KOPT-K1 (cell line): ENCODE measurements around the gene PGM1.

Experiments used
- H3K27ac ChIP-seq: fragments of 200-600 bp; sonication (generic); 2 replicates; pipeline ENCODE4 v1.5.1; 2016; ENCODE audit warnings: antibody characterized with exemption, mild to moderate bottlenecking, low read depth, low read length; ENCODE audit not compliant: poor library complexity, severe bottlenecking
- H3K36me3 ChIP-seq: fragments of 200-600 bp; sonication (generic); 2 replicates; pipeline ENCODE4 v1.5.1; 2017; ENCODE audit warnings: antibody characterized with exemption, mild to moderate bottlenecking, low read length, moderate library complexity; ENCODE audit not compliant: insufficient read depth
- H3K9me3 ChIP-seq: fragments of 200-600 bp; sonication (generic); 2 replicates; pipeline ENCODE4 v1.5.1; 2017; ENCODE audit warnings: antibody characterized with exemption, low read length, mild to moderate bottlenecking; ENCODE audit not compliant: insufficient read depth, poor library complexity, severe bottlenecking

PGM1 gene

DNA sequence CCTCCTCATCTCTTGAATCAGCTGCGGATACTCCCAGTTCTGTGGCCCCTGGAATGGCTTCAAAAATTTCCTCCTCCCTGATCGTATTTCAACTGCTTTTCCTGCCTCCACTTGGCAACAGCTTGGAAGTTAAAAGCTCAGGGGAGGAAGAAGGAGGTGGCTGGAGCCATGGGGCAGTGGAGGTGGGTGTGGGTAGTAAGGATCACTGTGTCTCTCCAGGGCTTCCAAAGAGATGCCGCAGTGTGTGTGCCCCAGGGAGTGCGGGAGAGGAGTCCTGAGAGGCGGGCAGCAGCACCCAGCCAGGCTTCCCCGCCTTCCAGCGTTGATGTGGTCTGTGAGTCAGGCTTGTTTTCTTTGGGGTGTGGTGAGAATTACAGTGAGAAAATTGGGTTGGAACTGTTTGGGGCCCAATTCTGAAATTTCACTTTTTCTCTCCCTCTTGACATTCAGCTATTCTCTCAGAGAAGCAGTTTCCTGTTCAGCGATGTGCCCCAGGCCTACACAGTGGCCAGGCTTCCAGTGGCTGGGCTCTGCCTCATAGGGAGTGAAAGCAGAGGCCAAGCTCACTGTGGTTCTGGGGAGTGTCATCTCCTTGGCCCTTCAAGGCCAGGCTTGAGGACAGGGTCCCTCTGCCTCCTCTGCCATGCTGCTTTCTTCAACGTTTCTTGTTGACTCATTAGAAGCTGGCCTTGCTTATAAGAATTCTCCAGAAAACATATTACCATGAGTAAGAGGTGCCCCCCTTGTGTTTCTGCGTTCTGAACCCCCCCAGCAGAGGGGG lies 69.0 kb downstream of the PGM1 start:
- no peak overlapping the region for H3K27ac ChIP-seq
- no peaks in the 10 kb centered on the region for H3K9me3 ChIP-seq
- H3K36me3 ChIP-seq = peaks cover 24% of the 10 kb centered on the region; the same call in 1 of the 2 replicates

DNA sequence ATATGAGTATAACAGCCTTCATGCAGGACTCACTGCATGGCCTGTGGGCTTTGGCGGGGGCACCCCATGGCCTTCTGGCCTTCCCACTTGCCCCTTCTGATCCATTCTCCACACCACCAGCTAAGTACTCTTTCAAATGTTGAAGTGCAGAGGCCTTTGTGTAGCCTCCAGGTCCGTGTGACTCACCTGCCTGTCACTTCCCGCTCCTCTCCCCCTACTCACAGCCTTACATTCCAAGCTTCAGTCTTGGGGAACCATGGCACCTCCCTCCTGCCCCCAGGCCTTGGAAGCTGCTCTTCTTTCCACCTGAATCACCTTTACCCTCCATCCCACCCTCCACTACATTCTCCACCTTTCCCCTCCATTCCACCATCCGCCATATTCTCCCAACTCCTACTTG lies 69.6 kb downstream of the PGM1 start:
- Histone ChIP-seq H3K9me3 (no peaks in the 10 kb centered on the region), H3K27ac (no peak overlapping the region), H3K36me3 (peaks cover 20% of the 10 kb centered on the region; the same call in 1 of the 2 replicates)

DNA sequence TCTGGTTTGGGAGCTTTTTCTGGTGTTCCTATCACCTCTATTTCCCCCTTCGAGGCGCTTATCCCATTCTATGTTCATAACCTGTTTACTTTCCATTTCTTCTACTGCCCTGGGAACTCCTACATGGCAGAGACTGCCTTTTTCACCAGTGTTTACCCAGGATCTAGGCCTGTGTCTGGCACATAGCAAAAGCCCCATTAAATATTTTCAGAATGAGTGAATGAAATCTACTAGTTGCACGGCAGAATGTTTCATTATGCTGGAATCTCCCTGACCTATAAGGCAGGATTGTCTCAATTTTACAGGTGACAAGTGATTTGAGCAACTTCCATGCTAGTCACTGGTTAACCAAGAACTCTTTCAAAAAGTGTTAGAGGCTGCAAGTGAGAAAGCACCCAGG lies 70.1 kb downstream of the PGM1 start:
- no peak overlapping the region for H3K27ac ChIP-seq
- H3K9me3 ChIP-seq = no peaks in the 10 kb centered on the region
- H3K36me3 ChIP-seq = peaks cover 19% of the 10 kb centered on the region; the same call in 1 of the 2 replicates

DNA sequence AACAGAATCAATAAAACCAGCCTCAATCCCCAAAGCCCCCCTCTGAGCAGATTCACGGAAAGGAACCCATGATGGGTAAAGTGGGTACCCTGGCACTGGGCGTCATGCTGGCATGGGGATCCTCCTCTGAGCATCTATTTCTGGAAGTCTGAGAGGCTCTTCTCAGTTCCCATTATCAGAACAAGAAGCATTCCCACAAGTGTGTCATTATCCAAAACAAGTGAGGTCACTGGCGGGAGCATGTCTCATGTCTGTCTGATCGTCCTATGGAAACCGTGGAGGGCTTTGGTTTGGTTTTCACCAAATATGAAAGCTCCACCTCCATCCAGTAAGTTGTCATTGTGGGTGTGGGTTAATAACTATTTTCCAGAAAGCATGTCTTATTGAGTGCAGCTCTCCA lies 70.7 kb downstream of the PGM1 start:
- Histone ChIP-seq H3K27ac (no peak overlapping the region), H3K9me3 (no peaks in the 10 kb centered on the region), H3K36me3 (peaks cover 18% of the 10 kb centered on the region; the same call in 1 of the 2 replicates)

DNA sequence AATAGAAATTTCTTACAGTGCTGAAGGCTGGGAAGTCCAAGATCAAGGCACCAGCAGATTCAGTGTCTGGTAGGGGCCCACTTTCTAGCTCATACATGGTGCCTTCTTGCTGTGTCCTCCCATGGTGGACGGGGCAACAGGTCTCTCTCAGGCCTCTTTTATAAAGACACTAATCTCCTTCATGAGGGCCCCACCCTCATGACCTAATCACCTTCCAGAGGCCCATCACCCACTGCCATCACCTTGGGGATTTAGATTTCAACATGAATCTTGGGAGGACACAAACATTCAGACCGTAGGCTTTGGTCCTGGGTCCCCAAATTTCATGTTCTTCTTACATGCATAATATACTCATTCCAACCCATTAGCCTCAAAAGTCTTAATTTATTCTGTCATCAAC lies 71.5 kb downstream of the PGM1 start:
- H3K9me3 ChIP-seq = no peaks in the 10 kb centered on the region
- peaks cover 9% of the 10 kb centered on the region; the same call in 1 of the 2 replicates for H3K36me3 ChIP-seq
- H3K27ac ChIP-seq = no peak overlapping the region

DNA sequence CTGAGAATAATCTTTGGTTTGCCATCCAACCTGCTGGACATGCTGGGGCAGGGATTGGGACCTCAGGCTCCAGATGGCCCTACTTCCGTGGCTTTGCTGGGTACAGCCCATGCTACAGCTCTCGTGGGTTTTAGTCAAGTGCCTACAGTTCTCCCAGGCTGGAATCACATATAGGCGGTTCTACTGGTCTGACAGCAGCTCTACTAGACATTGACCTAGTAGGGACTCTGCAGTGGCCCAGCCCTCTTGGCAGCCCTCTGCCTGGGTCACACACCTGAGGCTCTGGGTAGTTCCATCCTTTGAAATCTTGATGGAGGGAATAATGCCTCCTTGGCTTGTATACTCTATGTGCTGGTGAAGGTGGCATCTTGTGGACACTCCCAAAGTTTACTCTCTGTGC lies 72.2 kb downstream of the PGM1 start:
- H3K27ac ChIP-seq = no peak overlapping the region
- no peaks in the 10 kb centered on the region for H3K9me3 ChIP-seq
- H3K36me3 ChIP-seq = peaks cover 5% of the 10 kb centered on the region; the same call in 1 of the 2 replicates

DNA sequence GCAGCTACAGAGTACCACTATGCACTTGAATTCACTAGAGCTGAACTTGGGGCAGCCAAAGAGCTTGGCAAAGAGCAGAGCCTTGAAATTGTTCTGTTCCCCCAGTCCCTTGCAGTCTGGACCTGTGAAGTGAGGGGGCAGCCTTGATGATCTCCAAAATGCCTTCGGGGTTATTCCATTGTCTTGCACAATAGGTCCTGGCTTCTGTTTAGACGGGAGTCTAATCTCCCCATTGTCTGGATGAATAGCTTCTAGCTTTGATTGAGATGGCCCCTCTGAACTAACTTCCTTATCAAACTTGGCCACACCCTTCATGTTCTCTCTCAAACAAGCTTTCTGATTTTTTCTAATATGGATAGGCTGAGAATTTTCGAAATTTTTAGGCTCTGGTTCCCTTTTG lies 72.6 kb downstream of the PGM1 start:
- H3K27ac ChIP-seq = no peak overlapping the region
- no peaks in the 10 kb centered on the region for H3K9me3 ChIP-seq
- H3K36me3 ChIP-seq = peaks cover 5% of the 10 kb centered on the region; the same call in 1 of the 2 replicates

DNA sequence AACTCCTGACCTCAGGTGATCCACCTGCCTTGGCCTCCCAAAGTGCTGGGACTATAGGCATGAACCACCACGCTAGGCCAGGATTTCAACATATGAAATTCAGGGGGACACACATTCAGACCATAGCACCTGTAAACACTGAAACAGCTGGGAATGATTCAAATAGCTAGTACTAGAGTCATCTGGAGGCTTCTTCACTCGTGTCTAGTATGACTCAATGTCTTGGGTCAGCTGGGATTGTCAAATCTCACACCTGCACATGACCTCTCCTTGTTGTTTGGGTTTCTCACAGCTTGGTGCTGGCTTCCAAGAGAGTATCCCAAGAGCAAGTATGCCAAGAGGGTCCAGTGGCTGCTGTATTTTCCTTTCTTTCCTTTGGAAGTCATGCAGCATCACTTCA lies 75.1 kb downstream of the PGM1 start:
- Histone ChIP-seq H3K36me3 (no peaks in the 10 kb centered on the region), H3K27ac (no peak overlapping the region), H3K9me3 (no peaks in the 10 kb centered on the region)

DNA sequence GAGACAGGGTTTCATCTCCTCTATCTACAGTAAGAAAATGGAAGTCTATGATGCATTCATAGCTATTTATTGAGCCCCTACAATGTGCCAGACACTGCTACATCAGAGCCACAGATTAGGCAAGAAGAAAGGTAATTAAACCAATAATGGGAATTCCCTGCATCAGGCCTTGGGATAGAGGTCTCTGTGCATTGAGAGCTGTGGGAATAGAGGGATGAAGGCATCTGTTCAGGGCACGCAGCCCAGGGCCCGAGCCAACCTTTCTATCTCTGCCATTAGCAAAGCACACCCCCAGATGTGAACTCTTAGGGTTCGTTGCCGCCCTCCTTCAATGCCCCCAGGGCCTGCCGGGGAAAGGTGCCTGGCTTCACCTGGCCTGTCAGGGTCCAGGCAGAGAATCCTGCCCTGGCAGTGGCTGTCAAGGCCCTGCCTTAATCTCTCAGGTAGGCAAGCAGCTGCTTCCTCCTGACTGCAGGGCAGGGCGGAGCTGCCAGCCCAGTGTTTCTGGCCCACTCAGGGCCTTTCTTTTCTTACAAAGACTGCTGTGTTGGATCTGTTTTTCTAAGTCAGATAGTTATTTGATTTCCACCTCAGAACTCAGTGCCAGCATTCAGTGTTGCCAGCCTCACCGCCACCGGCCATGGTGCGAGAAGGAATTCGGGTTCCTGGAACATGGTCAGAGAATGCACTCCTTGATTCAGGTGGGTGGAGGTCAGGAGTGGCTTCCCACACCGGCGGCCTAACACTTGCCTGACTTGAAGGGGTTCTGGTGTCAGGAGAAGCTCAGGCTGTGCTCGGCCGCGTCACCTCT lies 76.1 kb downstream of the PGM1 start:
- Histone ChIP-seq H3K36me3 (no peaks in the 10 kb centered on the region), H3K9me3 (no peaks in the 10 kb centered on the region), H3K27ac (no peak overlapping the region)

DNA sequence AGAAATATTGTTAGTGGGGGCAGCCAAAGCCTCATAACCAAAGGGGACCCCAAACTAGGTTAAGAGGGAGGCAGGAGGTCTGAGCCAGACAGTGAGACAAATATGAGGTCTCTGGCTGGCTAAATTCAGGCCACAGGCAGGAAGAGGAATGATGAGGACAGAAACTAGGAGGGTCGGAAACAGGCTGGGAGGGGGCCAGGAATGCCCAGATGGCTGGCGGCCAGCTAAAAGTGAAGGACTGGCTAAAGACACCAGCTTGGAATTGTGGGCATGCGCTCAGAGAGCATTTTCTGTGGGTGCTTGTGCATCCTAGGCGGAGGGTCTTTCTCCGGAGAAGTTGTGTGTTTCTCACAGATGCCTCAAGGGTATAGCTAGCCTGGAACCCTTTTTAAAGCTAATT lies 77.0 kb downstream of the PGM1 start:
- no peak overlapping the region for H3K27ac ChIP-seq
- no peaks in the 10 kb centered on the region for H3K9me3 ChIP-seq
- H3K36me3 ChIP-seq = no peaks in the 10 kb centered on the region

DNA sequence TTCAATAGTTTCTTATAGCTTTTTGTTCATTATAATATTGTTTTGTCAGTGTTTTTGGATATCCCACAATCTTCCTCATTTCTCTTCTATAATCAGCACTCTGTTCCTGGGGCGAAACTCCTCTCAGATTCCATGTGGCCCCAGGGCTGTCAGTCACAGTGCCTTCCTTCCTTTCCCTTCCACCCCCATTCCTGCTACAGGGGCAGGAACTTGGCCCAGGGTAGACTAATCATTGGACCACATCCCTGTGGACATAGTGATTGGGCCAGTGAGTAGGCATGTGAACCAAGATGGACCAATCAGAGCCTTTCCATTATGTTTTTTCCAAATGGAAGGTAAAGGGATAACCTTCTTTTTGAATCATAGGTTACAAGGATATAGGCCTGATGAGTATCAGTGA lies 78.3 kb downstream of the PGM1 start:
- Histone ChIP-seq H3K27ac (no peak overlapping the region), H3K36me3 (no peaks in the 10 kb centered on the region), H3K9me3 (no peaks in the 10 kb centered on the region)

DNA sequence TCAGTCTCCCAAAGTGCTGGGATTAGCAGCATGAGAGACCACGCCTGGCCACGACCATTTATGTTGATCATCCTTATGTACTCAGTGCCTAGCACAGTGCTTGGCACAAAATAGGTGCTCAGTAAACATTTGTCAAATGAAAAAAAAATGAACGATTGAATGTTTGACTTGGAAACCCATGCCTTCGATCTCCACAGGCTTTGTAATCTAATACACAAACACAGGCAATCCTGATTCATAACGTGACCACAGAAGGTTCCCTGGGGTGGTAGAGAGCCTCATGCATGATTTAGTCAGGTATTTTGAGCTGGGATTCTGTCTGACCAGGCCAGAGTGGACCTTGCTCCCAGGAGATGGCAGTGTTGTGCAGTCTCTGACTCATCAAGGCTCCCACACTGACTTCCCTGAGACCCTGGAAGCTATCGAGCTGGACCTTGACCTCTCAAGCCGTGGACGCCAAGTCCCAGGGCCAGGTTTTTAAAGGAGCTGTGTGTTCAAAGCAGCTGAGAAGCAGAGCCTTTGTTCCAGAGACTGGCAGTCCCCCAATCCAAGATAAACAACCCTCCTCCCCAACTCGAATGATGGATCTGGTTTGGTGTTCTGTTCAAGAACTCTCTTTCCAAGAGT lies 81.1 kb downstream of the PGM1 start:
- Histone ChIP-seq H3K27ac (no peak overlapping the region), H3K36me3 (no peaks in the 10 kb centered on the region), H3K9me3 (no peaks in the 10 kb centered on the region)

DNA sequence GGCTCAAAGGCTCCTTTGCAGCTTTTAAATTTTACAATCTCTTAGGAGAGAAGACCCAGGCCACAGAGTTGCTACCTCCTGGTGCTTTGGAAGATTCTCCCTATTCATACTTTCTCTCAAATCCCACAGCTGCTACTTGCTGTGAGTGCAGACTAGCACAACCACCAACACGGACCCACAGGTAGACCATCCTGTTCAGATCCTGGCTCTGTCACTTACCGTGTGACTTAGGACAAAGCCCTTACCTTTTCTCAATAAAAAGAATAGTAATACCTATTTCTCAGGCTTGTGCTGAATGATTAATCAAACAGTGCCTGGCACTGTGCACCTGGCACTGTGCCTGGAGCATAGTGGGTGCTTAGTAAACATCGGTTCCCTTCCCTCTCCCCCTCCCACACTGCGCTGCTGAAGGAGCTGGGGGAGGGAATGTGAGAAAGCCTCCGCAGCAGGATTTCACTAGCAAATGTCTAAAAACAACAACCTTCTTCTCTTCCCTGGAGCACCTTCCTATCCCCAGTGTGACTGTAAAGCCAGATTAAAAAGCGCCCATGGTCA lies 81.7 kb downstream of the PGM1 start:
- H3K36me3 ChIP-seq = no peaks in the 10 kb centered on the region
- no peak overlapping the region for H3K27ac ChIP-seq
- no peaks in the 10 kb centered on the region for H3K9me3 ChIP-seq

DNA sequence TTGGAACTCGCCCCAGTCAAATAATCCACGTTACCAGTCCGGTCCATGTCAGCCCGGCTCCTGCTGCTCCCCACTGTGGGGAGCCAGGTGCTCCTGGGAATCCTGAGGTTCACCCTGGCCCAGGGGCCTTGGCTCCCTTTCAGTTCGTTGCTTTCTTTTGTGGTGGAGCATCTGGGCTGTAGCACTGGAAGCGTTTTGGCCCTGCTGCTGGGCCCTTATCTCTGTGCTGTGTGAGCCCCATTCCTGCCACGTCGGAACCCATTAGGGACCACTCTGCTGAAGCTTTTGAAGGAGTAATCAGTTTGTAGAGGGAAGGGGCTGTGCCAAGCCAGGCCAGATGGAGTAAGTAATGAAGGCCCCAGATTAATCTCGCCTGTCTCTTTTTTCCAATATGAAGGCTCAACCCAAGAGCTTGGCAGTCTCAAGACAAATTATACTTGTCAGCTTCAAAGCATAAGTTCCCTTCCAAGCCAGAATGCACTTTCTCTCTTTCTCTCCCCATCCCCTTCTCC lies 82.3 kb downstream of the PGM1 start:
- H3K36me3 ChIP-seq = no peaks in the 10 kb centered on the region
- H3K27ac ChIP-seq = no peak overlapping the region
- H3K9me3 ChIP-seq = no peaks in the 10 kb centered on the region

DNA sequence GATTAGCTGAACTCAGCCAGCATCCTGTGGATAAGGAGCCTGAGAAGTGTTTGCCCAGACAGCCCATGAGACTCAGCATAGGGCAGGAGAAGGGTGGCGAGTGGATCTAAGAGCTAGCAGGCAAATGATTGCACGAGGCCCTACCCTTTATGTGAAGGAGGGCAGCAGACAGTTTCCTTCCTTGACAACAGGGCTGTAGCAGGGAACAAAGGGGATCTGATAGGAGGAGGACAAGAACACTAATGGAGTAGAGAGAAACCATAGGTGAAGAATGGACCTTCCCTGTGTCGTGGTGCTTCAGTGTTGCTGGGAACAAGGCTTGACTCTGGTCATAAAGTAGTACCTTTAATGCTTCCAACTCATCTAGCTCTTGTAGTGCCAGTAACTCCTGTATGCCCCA lies 84.3 kb downstream of the PGM1 start:
- Histone ChIP-seq H3K36me3 (no peaks in the 10 kb centered on the region), H3K27ac (no peak overlapping the region), H3K9me3 (no peaks in the 10 kb centered on the region)
